HG03135 (cell line): ENCODE data around the gene VPS37B.
"Not testable (repeated sequence)": the region's sequence is repeated elsewhere in the genome, so short reads cannot be mapped to it uniquely, and the experiment has no call there.

Experiments
- ATAC-seq: cut with Tn5 transposase; IDR thresholded peaks from one replicate; pipeline ENCODE4 v1.9.1; 2021; ENCODE audit warnings: mild to moderate bottlenecking, moderate library complexity; ENCODE audit not compliant: unreplicated experiment

Gene VPS37B

GRCh38 chr12:122895704-122896636 lies at the start of gene VPS37B:
Gene VPS37B, minus strand, starts transcription at chr12:122896124. Its CDS starts 62 bp downstream, at chr12:122896062.
- no peak for ATAC-seq

DNA sequence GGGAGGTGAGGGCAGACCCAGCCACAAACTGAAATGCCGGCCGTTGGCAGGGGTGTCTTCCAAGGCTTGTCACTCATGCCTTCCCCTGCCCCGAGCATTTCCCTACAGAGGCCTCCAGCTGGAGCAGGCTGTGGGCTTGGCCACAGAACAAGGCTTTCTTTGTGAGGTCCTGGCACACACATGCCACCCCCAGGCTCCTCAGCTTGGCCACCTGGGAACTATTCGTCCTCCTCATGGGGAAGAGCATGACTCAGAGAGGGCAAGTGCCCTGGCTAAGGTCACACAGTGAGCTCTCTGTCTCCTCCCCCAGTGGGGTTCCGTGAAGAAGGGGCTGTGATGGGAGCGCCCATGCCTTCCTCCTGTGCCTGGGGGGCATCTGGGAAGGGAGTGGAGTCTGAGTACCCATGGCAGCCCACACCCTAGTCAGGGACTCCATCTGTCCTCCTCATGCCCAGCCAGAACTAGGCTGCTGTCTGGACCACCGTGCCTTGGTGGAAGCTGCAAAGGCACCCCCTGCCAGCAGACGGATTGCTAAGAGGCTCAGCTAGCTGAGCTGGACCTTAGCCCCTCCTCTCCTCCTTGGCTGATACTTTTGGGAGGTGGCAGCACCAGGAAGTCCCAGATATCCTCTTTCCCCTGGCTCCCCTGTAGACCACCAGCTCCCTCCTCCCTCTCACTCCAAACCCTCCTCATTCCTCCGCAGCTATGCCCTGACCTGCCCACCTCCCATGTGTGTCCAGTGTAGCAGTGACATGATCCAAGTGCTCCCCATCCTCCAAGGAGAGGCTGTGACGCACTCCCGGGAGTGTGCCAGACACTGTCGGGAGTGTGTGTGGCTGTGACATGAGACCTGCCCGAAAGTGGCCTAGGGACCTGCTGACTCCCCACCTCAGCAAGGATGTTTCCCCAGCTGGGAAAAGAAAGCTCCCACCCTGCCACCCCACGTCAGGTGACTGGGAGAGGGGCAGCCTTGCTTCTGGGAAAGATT lies 49.0 kb upstream of the VPS37B start:
- ATAC-seq, result no peak

GRCh38 chr12:122943196-122943595 lies 47.3 kb upstream of the VPS37B start:
- ATAC-seq, result no peak

GRCh38 chr12:122942637-122943036 lies 46.7 kb upstream of the VPS37B start:
- no peak for ATAC-seq

DNA sequence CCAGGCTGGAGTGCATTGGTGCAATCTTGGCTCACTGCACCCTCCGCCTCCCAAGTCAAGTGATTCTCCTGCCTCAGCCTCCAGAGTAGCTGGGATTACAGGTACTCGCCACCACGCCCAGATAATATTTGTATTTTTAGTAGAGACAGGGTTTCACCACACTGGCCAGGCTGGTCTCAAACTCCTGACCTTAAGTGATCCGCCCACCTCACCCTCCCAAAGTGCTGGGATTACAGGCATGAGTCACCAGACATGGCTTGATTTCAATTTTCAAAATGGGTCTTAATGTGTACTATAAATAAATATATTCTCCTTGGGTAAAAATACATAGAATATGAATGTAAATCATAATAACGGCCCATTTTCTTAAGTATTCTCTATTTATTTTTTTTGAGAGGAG lies 45.4 kb upstream of the VPS37B start:
- not testable (repeated sequence) for ATAC-seq

GRCh38 chr12:122939125-122939524 lies 43.2 kb upstream of the VPS37B start:
- no peak for ATAC-seq

DNA sequence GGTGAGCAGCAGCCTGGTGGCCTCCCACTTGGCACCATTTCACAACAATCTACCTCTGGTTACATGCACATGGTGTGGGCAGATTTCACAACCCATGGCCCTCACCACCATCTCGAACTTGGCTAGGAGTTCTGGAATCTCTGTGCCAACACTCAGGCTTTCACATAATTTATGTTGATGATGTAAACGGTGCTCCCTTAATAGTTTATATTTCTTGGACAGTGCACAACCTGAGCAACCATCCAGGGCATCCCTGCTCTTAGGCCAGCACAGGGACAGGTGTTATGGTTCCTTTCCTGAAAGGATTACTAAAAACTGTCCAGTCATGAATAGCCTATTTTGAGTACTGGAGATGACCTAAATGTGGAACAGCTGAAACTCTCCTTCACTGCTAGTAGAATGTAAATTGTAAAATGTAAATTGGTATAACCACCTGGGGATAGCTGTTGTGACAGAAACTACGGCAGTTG lies 41.7 kb upstream of the VPS37B start:
- ATAC-seq, result no peak

DNA sequence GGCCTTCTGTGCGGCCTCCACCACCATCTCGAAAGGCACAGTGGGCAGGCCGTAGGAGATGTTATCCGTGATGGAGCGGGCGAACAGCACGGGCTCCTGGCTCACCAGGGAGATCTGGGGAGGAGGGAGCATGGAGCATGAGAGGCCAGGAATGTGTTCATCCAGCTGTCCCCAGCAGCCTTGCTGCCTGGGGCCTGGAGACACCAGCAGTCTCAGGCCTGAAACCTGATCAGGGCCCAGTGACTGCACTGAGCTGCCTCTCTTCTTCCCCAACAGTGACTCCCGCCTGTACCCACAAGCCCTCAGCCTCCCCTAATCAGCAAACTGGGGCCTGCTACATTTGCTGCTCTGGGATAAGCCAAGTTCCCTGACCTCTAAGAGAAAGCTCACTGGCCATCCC lies 39.4 kb upstream of the VPS37B start:
- ATAC-seq, result no peak

DNA sequence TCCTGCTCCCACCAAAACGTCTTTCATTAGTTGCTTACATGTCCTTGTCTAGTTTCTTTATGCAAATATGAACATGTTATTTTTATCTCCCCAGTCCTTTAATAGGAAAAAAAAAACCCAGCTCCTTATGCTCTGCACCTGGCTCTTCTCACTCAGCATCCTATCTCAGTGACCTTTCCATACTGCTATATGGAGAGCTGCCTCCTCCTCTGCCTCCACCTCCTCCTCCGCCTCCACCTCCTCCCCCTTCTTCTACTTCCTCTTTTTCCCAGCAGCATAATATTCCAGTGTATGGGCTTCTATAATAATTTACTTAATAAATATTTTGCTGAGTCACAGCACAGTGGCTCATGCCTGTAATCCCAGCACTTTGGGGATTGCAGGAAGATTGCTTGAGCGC lies 38.8 kb upstream of the VPS37B start:
- no peak for ATAC-seq

DNA sequence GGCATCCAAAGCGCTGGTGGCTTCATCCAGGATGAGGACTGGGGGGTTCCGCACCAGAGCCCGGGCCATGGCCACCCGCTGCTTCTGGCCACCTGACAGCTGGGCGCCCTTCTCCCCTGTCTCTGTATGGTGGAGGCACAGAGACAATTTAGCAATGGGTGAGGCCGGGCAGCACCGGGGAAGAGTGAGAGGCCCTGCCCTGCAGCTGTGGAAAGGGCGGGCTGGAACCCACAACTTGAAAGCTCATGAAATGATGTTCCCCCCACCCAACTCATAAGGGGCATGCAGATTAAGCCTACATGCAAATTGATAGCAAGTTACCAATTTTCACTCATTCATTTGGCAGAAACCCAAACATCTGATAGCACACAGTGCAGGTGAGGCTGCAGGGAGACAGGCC lies 36.3 kb upstream of the VPS37B start:
- ATAC-seq, result no peak

- ATAC-seq, result no peak
Measured at GRCh38 chr12:122929812-122930211, 33.9 kb upstream of the VPS37B start.

DNA sequence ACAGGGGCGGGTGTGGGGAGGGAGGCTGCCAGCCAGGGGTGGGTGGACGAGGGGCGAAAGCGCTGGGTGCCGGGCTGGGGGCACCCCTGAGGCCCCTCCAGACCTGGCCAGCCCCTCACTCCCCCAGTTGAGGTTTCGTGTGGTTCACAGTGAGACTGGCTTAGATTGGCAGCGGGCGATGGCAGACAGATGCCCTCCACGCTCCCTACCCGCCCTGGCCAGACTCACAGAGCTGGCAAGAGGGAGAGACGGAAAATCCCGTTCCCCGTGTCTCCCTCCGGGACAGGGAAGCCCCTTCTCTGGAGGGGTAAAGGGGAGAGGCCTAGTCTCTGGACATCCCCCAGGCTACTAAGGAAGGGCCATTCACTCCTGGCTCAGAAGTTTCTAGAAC lies 33.2 kb upstream of the VPS37B start:
- no peak for ATAC-seq

- no peak for ATAC-seq
Measured at GRCh38 chr12:122928404-122929147, 32.7 kb upstream of the VPS37B start.

- ATAC-seq, result no peak
Measured at GRCh38 chr12:122927756-122928403, 32.0 kb upstream of the VPS37B start.

DNA sequence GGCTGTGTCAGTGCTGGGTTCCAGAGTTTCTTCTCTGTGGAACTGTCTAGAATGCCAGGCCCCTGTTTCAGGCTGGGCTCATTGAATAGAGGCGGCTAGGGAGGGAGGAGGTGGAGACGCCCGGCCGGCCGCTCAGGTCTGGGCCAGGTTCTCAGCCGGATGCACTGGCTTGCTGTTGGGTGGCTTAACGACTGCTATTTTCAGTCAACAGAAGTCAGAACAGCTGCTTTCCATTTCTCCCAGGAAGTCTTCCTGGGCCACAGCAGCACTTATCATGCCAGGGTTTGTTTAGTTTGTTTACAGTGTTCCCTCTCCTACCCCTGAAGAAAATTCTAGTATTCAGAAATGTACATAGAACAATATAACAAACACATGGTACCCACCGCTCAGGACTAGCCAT lies 26.0 kb upstream of the VPS37B start:
- ATAC-seq, result no peak

DNA sequence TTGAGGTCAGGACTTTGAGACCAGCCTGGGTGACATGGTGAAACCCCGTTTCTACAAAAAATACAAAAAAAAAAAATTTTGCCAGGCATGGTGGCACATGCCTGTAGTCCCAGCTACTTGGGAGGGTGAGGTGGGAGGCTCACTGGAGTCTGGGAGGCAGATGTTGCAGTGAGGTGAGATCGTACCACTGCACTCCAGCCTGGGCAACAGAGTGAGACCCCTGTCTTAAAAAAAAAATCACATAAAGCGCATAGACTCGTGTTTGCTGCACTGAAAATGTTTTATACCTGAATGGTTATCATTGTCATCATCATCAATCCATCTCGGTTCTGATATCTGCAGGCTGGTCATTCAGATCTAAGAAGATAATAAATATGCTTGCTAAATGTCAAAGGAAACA lies 24.8 kb upstream of the VPS37B start:
- ATAC-seq, result no peak

- no peak for ATAC-seq
Measured at GRCh38 chr12:122918827-122919226, 22.9 kb upstream of the VPS37B start.

DNA sequence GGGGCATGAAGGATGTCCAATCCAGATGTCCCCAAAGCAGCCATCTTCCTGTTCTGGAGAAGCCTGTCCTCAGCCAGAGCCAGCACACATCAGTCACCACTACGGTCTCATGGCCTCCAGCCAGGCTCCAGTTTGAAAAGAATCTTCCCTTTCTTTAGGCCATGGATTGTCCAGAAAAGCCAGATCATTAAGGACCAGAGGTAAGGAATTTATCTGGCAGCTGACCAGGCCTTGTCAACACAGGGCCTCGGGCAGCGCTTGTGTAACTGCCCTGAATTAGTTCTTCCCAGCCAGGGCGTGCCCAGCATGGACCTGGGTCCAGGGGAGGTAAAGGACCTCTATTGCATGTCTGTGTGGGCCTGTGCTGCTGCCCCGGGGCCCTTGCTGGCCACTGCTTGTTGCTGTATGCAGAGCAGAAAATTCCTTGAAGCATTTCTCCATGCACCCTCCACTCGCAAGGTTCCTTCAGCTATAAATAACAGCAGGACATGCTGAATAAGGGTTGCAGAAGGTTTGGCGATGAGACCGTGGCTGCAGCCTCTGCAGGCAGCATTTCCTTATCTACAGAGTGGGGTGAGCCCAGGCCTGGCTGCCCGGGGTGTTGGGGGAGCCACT lies 21.7 kb upstream of the VPS37B start:
- ATAC-seq, result no peak

- no peak for ATAC-seq
Measured at GRCh38 chr12:122909442-122910288, 13.7 kb upstream of the VPS37B start.
